ENCODE data around the gene SCARF2. TPM values are rescaled to one million over a fixed set of nuclear protein-coding genes. Genes with fewer than 3 reads are reported as not detected.
"Not testable (repeated sequence)": the region's sequence is repeated elsewhere in the genome, so short reads cannot be mapped to it uniquely, and the experiment has no call there.

SCARF2 gene
- total and polyA plus RNA-seq, 5 experiments from 2014 or later, result 0.07 to 3.1 (median 0.51) TPM

DNA sequence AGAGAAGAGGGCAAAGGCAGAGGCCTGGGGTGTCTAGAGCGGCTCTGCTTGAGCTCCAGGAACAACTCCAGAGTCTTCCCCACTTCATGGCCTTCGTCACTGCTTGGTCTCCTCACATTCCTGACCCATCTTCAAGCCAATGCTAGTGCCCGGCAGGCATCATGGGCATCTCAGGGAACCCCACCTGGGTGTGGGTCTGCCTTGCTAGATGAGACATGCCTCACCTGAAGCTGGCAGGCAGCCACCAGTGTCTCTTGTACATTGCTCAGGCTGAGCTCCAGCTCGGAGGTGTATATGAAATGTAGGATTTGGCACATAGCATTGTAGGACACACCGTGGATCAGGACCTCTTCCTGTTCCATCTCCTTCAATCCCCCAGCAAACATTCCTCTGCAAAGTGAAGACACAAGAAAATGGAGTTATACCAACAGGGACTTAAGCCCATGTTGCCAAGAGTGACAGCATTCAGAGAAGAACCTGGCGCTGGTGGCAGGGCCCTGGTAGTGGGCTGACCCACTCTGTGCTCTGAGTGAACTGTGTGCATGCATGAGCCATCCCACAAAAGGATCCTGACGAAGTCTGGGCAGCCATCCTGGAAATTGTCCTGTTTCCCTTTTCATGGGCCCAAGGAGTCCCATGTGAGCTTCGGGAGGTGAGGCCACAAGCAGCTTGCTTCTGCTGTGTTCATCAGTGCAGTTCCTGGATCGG is 33.7 kb upstream of the SCARF2 start:
- Mint-ChIP-seq H3K27me3 (no peaks in the 10 kb centered on the region), H3K4me1 (peaks cover 17 to 51% (median 43%) of the 10 kb centered on the region in 4 donors), H3K27ac (peak overlapping the region in 5 of 10 donors; percentile 9 to 83 (median 56)), H3K36me3 (peaks cover 5 to 24% (median 8%) of the 10 kb centered on the region in 3 donors), H3K4me3 (no peak overlapping the region), H3K9me3 (no peaks in the 10 kb centered on the region)
- ATAC-seq (no peak), DNase-seq (peak in 1 of 10 donors; percentile 15)
- POLR2A ChIA-PET, result interaction anchor here (0.7 to 1.5 kb wide), 3 partner anchors 7 to 96 kb away, joined by 3 read pairs; no protein-coding TSS in a partner anchor

GRCh38 chr22:20470525-20470924 is 32.9 kb upstream of the SCARF2 start:
- DNase-seq, ATAC-seq, H3K4me3 Mint-ChIP-seq, H3K27me3 Mint-ChIP-seq, H3K9me3 Mint-ChIP-seq: not testable (repeated sequence)
- Mint-ChIP-seq H3K27ac (peak overlapping the region in 5 of 10 donors; percentile 28 to 83 (median 53)), H3K4me1 (peaks cover 19 to 53% (median 45%) of the 10 kb centered on the region in 4 donors), H3K36me3 (peaks cover 5 to 24% (median 8%) of the 10 kb centered on the region in 3 donors)
- POLR2A ChIA-PET, result interaction anchor here (0.9 to 1.3 kb wide), 3 partner anchors 38 to 97 kb away, joined by 3 read pairs; no protein-coding TSS in a partner anchor

- peaks cover 25 to 54% (median 46%) of the 10 kb centered on the region in 4 donors for H3K4me1 Mint-ChIP-seq
- POLR2A ChIA-PET, result interaction anchor here (0.6 to 2.1 kb wide), 6 partner anchors 8 to 80 kb away, joined by 3 to 6 read pairs (median 3); no protein-coding TSS in a partner anchor
- ATAC-seq, result peak in 1 of 2 donors; percentile 80
These were observed 31.7 kb upstream of the SCARF2 start for GRCh38 chr22:20469110-20469868.

GRCh38 chr22:20466659-20467379 is 29.2 kb upstream of the SCARF2 start:
- H3K36me3 Mint-ChIP-seq, result peaks cover 5 to 24% (median 8%) of the 10 kb centered on the region in 3 donors
- H3K27ac Mint-ChIP-seq, result peak overlapping the region; percentile 73 to 90 (median 78)
- POLR2A ChIA-PET, result interaction anchor here (1.2 to 2.1 kb wide), 3 partner anchors 11 to 236 kb away, joined by 3 to 4 read pairs (median 3); no protein-coding TSS in a partner anchor
- H3K4me3 Mint-ChIP-seq, result peak overlapping the region in 2 of 10 donors; percentile 9 to 23
- ATAC-seq, result no peak
- H3K9me3 Mint-ChIP-seq, result no peaks in the 10 kb centered on the region
- DNase-seq, result peak in 1 of 10 donors; percentile 57
- peaks cover 33 to 72% (median 64%) of the 10 kb centered on the region in 4 donors for H3K4me1 Mint-ChIP-seq
- no peaks in the 10 kb centered on the region for H3K27me3 Mint-ChIP-seq

More at GRCh38 chr22:20469110-20469868, 31.7 kb upstream of the SCARF2 start:
- peak in 1 of 10 donors; percentile 19 for DNase-seq
- H3K4me3 Mint-ChIP-seq, result peak overlapping the region in 7 of 10 donors; percentile 1 to 56 (median 39)
- H3K27ac Mint-ChIP-seq, result peak overlapping the region; percentile 11 to 93 (median 79)
- peaks cover 5 to 24% (median 8%) of the 10 kb centered on the region in 3 donors for H3K36me3 Mint-ChIP-seq
- H3K9me3 Mint-ChIP-seq, result no peaks in the 10 kb centered on the region
- H3K27me3 Mint-ChIP-seq, result no peaks in the 10 kb centered on the region

DNA sequence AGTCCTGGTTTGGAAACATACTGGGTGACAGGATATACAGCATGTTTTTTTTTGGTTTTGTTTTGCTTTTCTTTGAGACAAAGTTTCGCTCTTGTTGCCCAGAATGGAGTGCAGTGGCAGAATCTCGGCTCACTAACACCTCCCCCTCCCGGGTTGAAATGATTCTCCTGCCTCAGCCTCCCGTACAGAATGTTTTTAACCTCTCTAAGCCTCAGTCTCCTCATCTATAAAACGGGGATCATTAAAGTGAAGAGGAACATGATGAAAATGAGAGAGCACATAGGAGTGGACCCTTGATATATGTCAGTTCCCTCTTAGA is 28.1 kb upstream of the SCARF2 start:
- ATAC-seq (no peak), DNase-seq (peak in 2 of 10 donors; percentile 9 to 29)
- Mint-ChIP-seq H3K27me3 (no peaks in the 10 kb centered on the region), H3K27ac (peak overlapping the region; percentile 90 to 99 (median 98)), H3K9me3 (no peaks in the 10 kb centered on the region), H3K4me1 (peaks cover 33 to 81% (median 66%) of the 10 kb centered on the region in 4 donors), H3K4me3 (peak overlapping the region in 9 of 10 donors; percentile 56 to 83 (median 72)), H3K36me3 (peaks cover 5 to 19% (median 7%) of the 10 kb centered on the region in 3 donors)
- POLR2A ChIA-PET, result interaction anchor here (1.0 to 3.9 kb wide), 5 partner anchors 20 to 104 kb away, joined by 3 to 62 read pairs (median 4); partner anchors contain the start of gene ZNF74

- peaks cover 30 to 78% (median 67%) of the 10 kb centered on the region in 4 donors for H3K4me1 Mint-ChIP-seq
These were observed 27.5 kb upstream of the SCARF2 start for GRCh38 chr22:20464912-20465758.

GRCh38 chr22:20464096-20464614 is 26.5 kb upstream of the SCARF2 start:
- Mint-ChIP-seq H3K4me1 (peaks cover 34 to 79% (median 69%) of the 10 kb centered on the region in 4 donors), H3K9me3 (no peaks in the 10 kb centered on the region), H3K27me3 (no peaks in the 10 kb centered on the region), H3K36me3 (peaks cover 4 to 14% (median 9%) of the 10 kb centered on the region in 3 donors), H3K27ac (peak overlapping the region; percentile 90 to 99 (median 99)), H3K4me3 (peak overlapping the region; percentile 37 to 84 (median 74))
- POLR2A ChIA-PET, result interaction anchor here (0.6 to 3.9 kb wide), 31 partner anchors 8 to 239 kb away, joined by 3 to 96 read pairs (median 5); partner anchors contain the start of genes DGCR6L, KLHL22, MED15 and ZNF74
- DNase-seq (peak; percentile 28 to 86 (median 60)), ATAC-seq (peak; percentile 88 to 90)

More at GRCh38 chr22:20464912-20465758, 27.5 kb upstream of the SCARF2 start:
- H3K36me3 Mint-ChIP-seq, result peaks cover 4 to 13% (median 5%) of the 10 kb centered on the region in 3 donors
- H3K27me3 Mint-ChIP-seq, result no peaks in the 10 kb centered on the region
- H3K4me3 Mint-ChIP-seq, result peak overlapping the region in 8 of 10 donors; percentile 56 to 84 (median 78)
- DNase-seq, result peak in 1 of 10 donors; percentile 6
- no peak for ATAC-seq
- H3K27ac Mint-ChIP-seq, result peak overlapping the region; percentile 90 to 99 (median 99)
- H3K9me3 Mint-ChIP-seq, result no peaks in the 10 kb centered on the region
- POLR2A ChIA-PET, result interaction anchor here (1.0 to 3.9 kb wide), 24 partner anchors 8 to 238 kb away, joined by 3 to 96 read pairs (median 8); partner anchors contain the start of genes DGCR6L, KLHL22, MED15 and ZNF74

DNA sequence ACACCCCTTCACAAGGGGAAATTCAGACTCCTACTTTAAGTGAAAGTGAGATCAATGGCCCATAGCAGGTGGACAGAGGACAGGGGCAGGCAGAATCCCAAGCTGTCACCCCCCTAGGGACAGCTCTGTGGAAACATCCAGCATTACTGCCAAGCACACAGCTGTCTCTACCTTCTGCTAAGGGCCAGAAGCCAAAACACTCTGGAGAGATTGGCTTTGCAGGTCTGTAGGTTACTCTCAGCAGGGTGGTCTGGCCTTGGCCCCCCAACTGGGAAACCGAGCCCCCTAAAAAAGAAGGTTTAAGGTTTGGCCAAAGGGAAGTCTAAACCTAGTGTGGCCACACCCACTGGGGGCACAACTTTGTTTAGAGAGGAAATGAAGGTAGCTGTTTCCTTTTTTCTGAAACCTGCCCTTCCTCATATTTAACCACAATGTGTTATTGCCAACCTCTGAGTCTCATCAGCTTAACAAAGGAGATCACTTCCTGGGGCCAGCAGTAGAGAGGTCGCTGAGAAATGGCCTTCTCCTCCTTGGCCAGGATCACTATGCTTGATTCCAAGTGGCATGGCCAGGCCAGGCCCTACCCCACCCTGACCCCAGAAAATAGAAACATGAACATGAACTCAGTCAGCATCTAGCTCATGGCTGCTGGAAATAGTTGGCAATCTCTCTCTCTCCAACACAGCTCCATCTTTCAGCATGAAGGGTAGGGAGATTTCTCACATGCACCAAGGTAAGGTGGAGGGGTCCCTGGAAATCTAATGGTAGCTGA is 25.9 kb upstream of the SCARF2 start:
- no peaks in the 10 kb centered on the region for H3K27me3 Mint-ChIP-seq
- DNase-seq, result peak in 9 of 10 donors; percentile 10 to 76 (median 49)
- peak; percentile 66 to 72 for ATAC-seq
- peak overlapping the region; percentile 37 to 84 (median 74) for H3K4me3 Mint-ChIP-seq
- POLR2A ChIA-PET, result interaction anchor here (0.6 to 3.9 kb wide), 32 partner anchors 8 to 1272 kb away, joined by 3 to 96 read pairs (median 5); partner anchors contain the start of genes DGCR6L, KLHL22, MED15 and YPEL1
- peaks cover 0 to 16% (median 13%) of the 10 kb centered on the region in 3 donors for H3K36me3 Mint-ChIP-seq
- H3K27ac Mint-ChIP-seq, result peak overlapping the region; percentile 90 to 99 (median 99)
- no peaks in the 10 kb centered on the region for H3K9me3 Mint-ChIP-seq
- H3K4me1 Mint-ChIP-seq, result peaks cover 32 to 78% (median 67%) of the 10 kb centered on the region in 4 donors

DNA sequence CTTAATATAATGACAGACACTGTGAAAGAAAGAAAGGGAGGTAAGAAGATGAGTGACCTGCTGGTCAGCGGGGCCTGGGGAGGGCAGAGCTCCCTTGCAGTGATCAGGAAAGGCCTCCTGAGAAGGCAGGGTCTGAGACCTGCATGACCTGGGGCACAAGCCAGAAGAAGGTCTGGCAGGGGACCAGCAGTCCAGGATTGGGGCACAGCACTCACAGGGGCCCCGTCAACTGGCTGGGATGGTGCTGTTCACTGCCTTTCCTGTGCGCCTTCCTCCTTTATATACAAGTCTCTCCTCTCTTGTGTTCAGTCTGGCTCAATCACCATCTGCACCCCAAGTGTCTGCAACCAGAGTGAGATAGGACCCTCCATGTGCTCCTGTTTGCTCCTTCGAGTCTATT is 22.2 kb upstream of the SCARF2 start:
- peaks cover 0 to 36% (median 18%) of the 10 kb centered on the region in 3 donors for H3K36me3 Mint-ChIP-seq
- H3K4me1 Mint-ChIP-seq, result peaks cover 35 to 75% (median 61%) of the 10 kb centered on the region in 4 donors
- POLR2A ChIA-PET, result interaction anchor here (0.9 to 1.3 kb wide), 3 partner anchors 47 to 241 kb away, joined by 3 to 4 read pairs (median 3); partner anchors contain the start of gene MED15
- peak overlapping the region in 5 of 10 donors; percentile 23 to 87 (median 65) for H3K27ac Mint-ChIP-seq
- DNase-seq (peak in 1 of 10 donors; percentile 28), ATAC-seq (no peak)
- no peaks in the 10 kb centered on the region for H3K27me3 Mint-ChIP-seq
- H3K9me3 Mint-ChIP-seq, result no peaks in the 10 kb centered on the region
- peak overlapping the region in 1 of 10 donors; percentile 30 for H3K4me3 Mint-ChIP-seq

- Mint-ChIP-seq H3K4me1 (peaks cover 32 to 68% (median 54%) of the 10 kb centered on the region in 4 donors), H3K9me3 (no peaks in the 10 kb centered on the region), H3K27me3 (no peaks in the 10 kb centered on the region), H3K27ac (peak overlapping the region in 6 of 10 donors; percentile 23 to 87 (median 72)), H3K36me3 (peaks cover 0 to 39% (median 18%) of the 10 kb centered on the region in 3 donors), H3K4me3 (no peak overlapping the region)
- POLR2A ChIA-PET, result interaction anchor here (0.9 to 1.3 kb wide), 3 partner anchors 48 to 242 kb away, joined by 3 to 4 read pairs (median 3); partner anchors contain the start of gene MED15
- DNase-seq, result no peak
- no peak for ATAC-seq
These were observed 21.5 kb upstream of the SCARF2 start for GRCh38 chr22:20459152-20459542.
